HCT116 (cell line): ENCODE measurements around the gene SNX25. TPM values are rescaled to one million over a fixed set of nuclear protein-coding genes. Genes with fewer than 3 reads are reported as not detected.
A peak's percentile ranks its signal among the peaks of the same experiment; 100 is the strongest.

Source experiments
- ATAC-seq: fragments of 200-7000 bp; cut with Tn5 transposase; 2 replicates; pipeline ENCODE4 v1.9.1; 2020; ENCODE audit warnings: mild to moderate bottlenecking, moderate library complexity
- BruUV-seq: library from RNA; stranded (reverse); fragments of 400-500 nt; replicated peaks from 2 replicates; lab custom pipeline; 2021; lab: Mats Ljungman, UMichigan
- CTCF ChIA-PET: fragments of 300-600 bp; sonication (Branson Sonifier 250); formaldehyde crosslinking; loops from one replicate; lab custom pipeline; 2021; ENCODE audit warnings: antibody characterized with exemption; lab: Charles Lee
- POLR2A ChIA-PET: fragments of 300-600, 350-600 bp; sonication (Branson Sonifier 250); formaldehyde crosslinking; loops from one replicate; lab custom pipeline; 2021; ENCODE audit warnings: antibody characterized with exemption; lab: Charles Lee
- RAD21 ChIA-PET, 2 experiments: fragments of 300-600 bp; sonication (Branson Sonifier 250); formaldehyde crosslinking; loops; one replicate each; lab custom pipeline; 2023; ENCODE audit warnings: low total read pairs in 2 of 2; ENCODE audit not compliant: uncharacterized antibody in 2 of 2, unreplicated experiment in 2 of 2, low non-redundant PET in 1 of 2; lab: Charles Lee
- DNase-seq: peaks from one replicate; pipeline ENCODE4 v3.0.0-alpha.2; 2010; ENCODE audit warnings: low read depth, low spot score
- H2AFZ ChIP-seq: fragments of 200-600 bp; shearing (Covaris generic), sonication (generic); 2 replicates; pipeline ENCODE4 v1.6.1; 2017; ENCODE audit warnings: low read depth, mixed run types, mixed read lengths, antibody characterized with exemption, low read length; ENCODE audit not compliant: poor library complexity, severe bottlenecking
- H3K27ac ChIP-seq: 2 replicates; pipeline ENCODE4 v1.5.1; 2012; ENCODE audit warnings: low read depth, low read length
- H3K27me3 ChIP-seq: fragments of 200-600 bp; sonication (generic); 2 replicates; pipeline ENCODE4 v1.6.1; 2016; ENCODE audit warnings: mixed run types, low read length, mixed read lengths; ENCODE audit not compliant: insufficient read depth
- H3K36me3 ChIP-seq, 2 experiments: fragments of 200-500 bp in 1 of 2; fragments of 200-600 bp in 1 of 2; sonication (Bioruptor generic) in 1 of 2; sonication (generic) in 1 of 2; 2 replicates each; pipeline versions ENCODE4 v1.5.1 to v1.6.1; 2014 to 2016; ENCODE audit warnings: low read length in 2 of 2, inconsistent platforms in 1 of 2, mixed read lengths in 1 of 2, mixed run types in 1 of 2; ENCODE audit not compliant: insufficient read depth in 2 of 2, control insufficient read depth in 1 of 2
- H3K4me1 ChIP-seq, 2 experiments: fragments of 200-600 bp in 1 of 2; sonication (generic) in 1 of 2; 2 replicates each; pipeline versions ENCODE4 v1.5.1 to v1.6.1; 2012 to 2017; ENCODE audit warnings: low read length in 2 of 2, inconsistent platforms in 1 of 2, mild to moderate bottlenecking in 1 of 2, mixed read lengths in 1 of 2, mixed run types in 1 of 2, moderate library complexity in 1 of 2; ENCODE audit not compliant: insufficient read depth in 2 of 2, control insufficient read depth in 1 of 2
- H3K4me2 ChIP-seq: fragments of 200-600 bp; sonication (generic); 2 replicates; pipeline ENCODE4 v1.6.1; 2017; ENCODE audit warnings: mixed run types, low read length, mixed read lengths
- H3K4me3 ChIP-seq, 2 experiments: fragments of 200-600 bp in 1 of 2; sonication (generic) in 1 of 2; replicated peaks in 1 of 2; 2 replicates each; pipeline ENCODE4 v1.5.1; 2011 to 2016; ENCODE audit warnings: low read length in 2 of 2, control low read depth in 1 of 2, low read depth in 1 of 2, mild to moderate bottlenecking in 1 of 2, mixed read lengths in 1 of 2, mixed run types in 1 of 2
- H3K79me2 ChIP-seq: fragments of 200-600 bp; sonication (generic); 2 replicates; pipeline ENCODE4 v1.6.1; 2017; ENCODE audit warnings: mild to moderate bottlenecking, mixed run types, low read length, moderate library complexity, mixed read lengths; ENCODE audit not compliant: insufficient read depth
- H3K9ac ChIP-seq: fragments of 200-600 bp; sonication (generic); 2 replicates; pipeline ENCODE4 v1.6.1; 2016; ENCODE audit warnings: low read length, mixed read lengths
- H3K9me2 ChIP-seq: fragments of 200-600 bp; sonication (generic), shearing (Covaris generic); 2 replicates; pipeline ENCODE4 v1.6.1; 2017; ENCODE audit warnings: mixed run types, mild to moderate bottlenecking, moderate library complexity; ENCODE audit not compliant: insufficient read depth
- H3K9me3 ChIP-seq, 2 experiments: fragments of 200-500 bp in 1 of 2; fragments of 200-600 bp in 1 of 2; sonication (Bioruptor generic) in 1 of 2; sonication (generic) in 1 of 2; 2 replicates each; pipeline ENCODE4 v1.6.1; 2014 to 2017; ENCODE audit warnings: low read length in 2 of 2, mixed read lengths in 2 of 2, inconsistent platforms in 1 of 2, low read depth in 1 of 2, mild to moderate bottlenecking in 1 of 2, mixed run types in 1 of 2, moderate library complexity in 1 of 2; ENCODE audit not compliant: control insufficient read depth in 1 of 2, insufficient read depth in 1 of 2
- H4K20me1 ChIP-seq: fragments of 200-600 bp; sonication (generic), shearing (Covaris generic); 2 replicates; pipeline ENCODE4 v1.6.1; 2017; ENCODE audit warnings: mixed run types, mild to moderate bottlenecking, moderate library complexity; ENCODE audit not compliant: insufficient read depth
- FOSL1 ChIP-seq: IDR thresholded peaks from 2 replicates; pipeline ENCODE4 v1.6.1; 2012; ENCODE audit warnings: low read depth
- JUND ChIP-seq: IDR thresholded peaks from 2 replicates; pipeline ENCODE4 v1.6.1; 2012
- POLR2A ChIP-seq: IDR thresholded peaks from 2 replicates; pipeline ENCODE4 v1.7.0; 2011; ENCODE audit warnings: borderline replicate concordance; ENCODE audit not compliant: insufficient read depth, insufficient read length; ENCODE audit errors: extremely low read depth
- POLR2AphosphoS5 ChIP-seq: IDR thresholded peaks from 2 replicates; pipeline ENCODE4 v1.6.1; 2011; ENCODE audit warnings: mild to moderate bottlenecking, low read depth, low read length, moderate library complexity
- RAD21 ChIP-seq: IDR thresholded peaks from 2 replicates; pipeline ENCODE4 v1.6.1; 2012; ENCODE audit warnings: low read depth, mild to moderate bottlenecking
- SIN3A ChIP-seq: IDR thresholded peaks from 2 replicates; pipeline ENCODE4 v1.6.1; 2012; ENCODE audit warnings: low read depth
- intact Hi-C: fragments of 100-400 bp; cut with micrococcal nuclease; formaldehyde crosslinking; loops from 2 replicates; pipeline ENCODE4 v1.10.0; 2022
- total RNA-seq: library from RNA; stranded (reverse); gene quantifications from one replicate; pipeline ENCODE4 v1.2.1, GENCODE V29; 2021; ENCODE audit not compliant: unreplicated experiment
- TF ChIP-seq, protein P1 (sequence below): IDR thresholded peaks from 2 replicates; pipeline ENCODE4 v1.6.1; 2011; ENCODE audit warnings: mild to moderate bottlenecking, low read length, moderate library complexity; ENCODE audit not compliant: insufficient replicate concordance; ENCODE audit errors: extremely low read depth

Gene SNX25
- total RNA-seq, 1 experiment from 2014 or later = 20.9 TPM

DNA sequence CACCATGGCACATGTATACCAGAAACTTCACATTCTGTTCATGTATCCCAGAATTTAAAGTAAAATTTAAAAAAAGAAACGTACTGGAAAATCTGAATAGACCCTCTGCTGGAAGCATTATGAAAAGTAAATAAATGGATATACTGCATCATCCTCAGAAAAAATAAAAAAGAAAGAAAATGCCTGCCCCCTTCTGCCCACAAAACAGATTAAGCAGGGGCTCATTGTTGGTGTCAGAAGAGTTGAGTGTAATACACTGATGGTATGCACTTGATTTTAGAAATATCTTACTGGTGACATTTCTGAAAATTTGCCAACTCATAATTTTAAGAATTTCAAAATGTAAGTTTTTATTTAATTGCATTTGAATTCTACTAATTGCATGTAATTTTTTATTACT is 108.5 kb downstream of the SNX25 start:
- H3K9me2 ChIP-seq = no peaks in the 10 kb centered on the region
- H3K27ac ChIP-seq = no peak overlapping the region
- no peaks in the 10 kb centered on the region for H3K9me3 ChIP-seq
- ChIA-PET CTCF (no interaction called here), RAD21 (no interaction called here), POLR2A (no interaction called here)
- peak; percentile 16; the same call in 1 of the 2 replicates for TF ChIP-seq RAD21
- TF ChIP-seq SIN3A = no peak
- TF ChIP-seq, protein P1, sequence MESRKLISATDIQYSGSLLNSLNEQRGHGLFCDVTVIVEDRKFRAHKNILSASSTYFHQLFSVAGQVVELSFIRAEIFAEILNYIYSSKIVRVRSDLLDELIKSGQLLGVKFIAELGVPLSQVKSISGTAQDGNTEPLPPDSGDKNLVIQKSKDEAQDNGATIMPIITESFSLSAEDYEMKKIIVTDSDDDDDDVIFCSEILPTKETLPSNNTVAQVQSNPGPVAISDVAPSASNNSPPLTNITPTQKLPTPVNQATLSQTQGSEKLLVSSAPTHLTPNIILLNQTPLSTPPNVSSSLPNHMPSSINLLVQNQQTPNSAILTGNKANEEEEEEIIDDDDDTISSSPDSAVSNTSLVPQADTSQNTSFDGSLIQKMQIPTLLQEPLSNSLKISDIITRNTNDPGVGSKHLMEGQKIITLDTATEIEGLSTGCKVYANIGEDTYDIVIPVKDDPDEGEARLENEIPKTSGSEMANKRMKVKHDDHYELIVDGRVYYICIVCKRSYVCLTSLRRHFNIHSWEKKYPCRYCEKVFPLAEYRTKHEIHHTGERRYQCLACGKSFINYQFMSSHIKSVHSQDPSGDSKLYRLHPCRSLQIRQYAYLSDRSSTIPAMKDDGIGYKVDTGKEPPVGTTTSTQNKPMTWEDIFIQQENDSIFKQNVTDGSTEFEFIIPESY = no peak
- TF ChIP-seq POLR2A = no peak
- peaks cover 0 to 5% of the 10 kb centered on the region in 2 experiments; a peak in 1 of 4 replicates for H3K36me3 ChIP-seq
- no peaks in the 10 kb centered on the region for H4K20me1 ChIP-seq
- H2AFZ ChIP-seq = no peak overlapping the region
- peaks cover 3 to 10% of the 10 kb centered on the region in 2 experiments; a peak in 3 of 4 replicates for H3K4me1 ChIP-seq
- H3K9ac ChIP-seq = no peak overlapping the region
- no peaks in the 10 kb centered on the region for H3K79me2 ChIP-seq
- no peak overlapping the region for H3K4me2 ChIP-seq
- BruUV-seq = no TSS peak
- intact Hi-C loops = no loop called here
- H3K27me3 ChIP-seq = no peaks in the 10 kb centered on the region
- no peak overlapping the region for H3K4me3 ChIP-seq
- DNase-seq (no peak), ATAC-seq (no peak)

DNA sequence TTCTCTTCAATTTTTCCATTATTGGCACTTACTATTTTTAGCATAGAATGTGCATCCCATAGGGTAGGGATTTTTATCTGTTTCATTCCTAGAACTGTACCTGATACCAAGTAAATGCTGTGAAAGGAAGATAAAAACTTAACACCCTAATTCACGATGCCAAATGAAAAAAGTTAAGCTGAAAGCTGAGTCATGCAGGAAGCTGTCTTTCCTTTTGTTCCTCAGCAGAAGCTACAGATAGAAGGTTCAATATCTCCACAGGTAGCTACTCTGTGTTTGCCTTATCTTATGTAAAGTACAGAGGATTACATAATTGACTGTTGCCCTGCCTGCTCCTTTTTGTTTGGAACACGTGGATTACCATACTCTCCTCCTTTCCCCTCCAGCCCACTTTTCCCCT is 109.3 kb downstream of the SNX25 start:
- H3K27me3 ChIP-seq = no peaks in the 10 kb centered on the region
- no peaks in the 10 kb centered on the region for H3K9me2 ChIP-seq
- H2AFZ ChIP-seq = no peak overlapping the region
- peak overlapping the region; percentile 8; the same call in 1 of the 2 replicates for H3K9ac ChIP-seq
- H3K27ac ChIP-seq = no peak overlapping the region; the same call in 1 of the 2 replicates
- no TSS peak for BruUV-seq
- peaks cover 3 to 10% of the 10 kb centered on the region in 2 experiments; a peak in 3 of 4 replicates for H3K4me1 ChIP-seq
- CTCF ChIA-PET = no interaction called here
- H3K9me3 ChIP-seq = no peaks in the 10 kb centered on the region
- H4K20me1 ChIP-seq = no peaks in the 10 kb centered on the region
- ATAC-seq (peak; percentile 36), DNase-seq (no peak)
- POLR2A ChIA-PET = interaction anchor here (1.2 kb wide), 1 partner anchor 19 kb away, joined by 4 read pairs; no protein-coding TSS in a partner anchor
- intact Hi-C loops = no loop called here
- no peaks in the 10 kb centered on the region for H3K79me2 ChIP-seq
- H3K4me2 ChIP-seq = peak overlapping the region; percentile 60
- RAD21 ChIA-PET = no interaction called here
- no peak overlapping the region for H3K4me3 ChIP-seq
- 0 out of 4 replicates have a peak, but pooled peaks cover 0 to 2% of the 10 kb centered on the region in 2 experiments for H3K36me3 ChIP-seq
- TF ChIP-seq FOSL1 (0 out of 2 replicates have a peak, but pooled peaks have one; percentile 26), JUND (0 out of 2 replicates have a peak, but pooled peaks have one; percentile 11), POLR2AphosphoS5 (no peak)
